Measurements from ENCODE around the gene CIAO3.

Gene CIAO3

GRCh38 chr16:775236-775796 lies 34.5 kb upstream of the CIAO3 start:
- no peak for DNase-seq (ENCODE audit: low spot score)

- no peak for DNase-seq (ENCODE audit: low spot score)
Measured at GRCh38 chr16:774086-775001, 33.5 kb upstream of the CIAO3 start.

- no peak for DNase-seq (ENCODE audit: low spot score)
Measured at GRCh38 chr16:772959-773358, 32.2 kb upstream of the CIAO3 start.

DNA sequence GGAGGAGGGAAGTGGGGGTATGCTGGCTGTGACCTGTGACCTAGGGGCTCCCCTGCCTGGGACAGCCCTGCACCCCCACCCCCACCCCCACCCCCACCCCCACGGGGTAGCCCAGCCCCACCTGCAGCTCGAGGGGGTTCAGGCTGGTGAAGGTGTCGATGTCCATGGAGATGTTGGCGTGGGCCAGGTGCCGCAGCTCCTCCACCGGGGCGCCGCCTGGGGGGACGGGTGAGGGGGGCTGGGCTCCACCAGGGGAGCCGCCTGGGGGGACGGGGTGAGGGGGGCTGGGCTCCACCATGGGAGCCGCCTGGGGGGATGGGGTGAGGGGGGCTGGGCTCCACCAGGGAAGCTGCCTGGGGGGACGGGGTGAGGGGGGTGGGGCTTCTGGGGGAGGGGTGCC lies 29.6 kb upstream of the CIAO3 start:
- DNase-seq (ENCODE audit: low spot score) = no peak

DNA sequence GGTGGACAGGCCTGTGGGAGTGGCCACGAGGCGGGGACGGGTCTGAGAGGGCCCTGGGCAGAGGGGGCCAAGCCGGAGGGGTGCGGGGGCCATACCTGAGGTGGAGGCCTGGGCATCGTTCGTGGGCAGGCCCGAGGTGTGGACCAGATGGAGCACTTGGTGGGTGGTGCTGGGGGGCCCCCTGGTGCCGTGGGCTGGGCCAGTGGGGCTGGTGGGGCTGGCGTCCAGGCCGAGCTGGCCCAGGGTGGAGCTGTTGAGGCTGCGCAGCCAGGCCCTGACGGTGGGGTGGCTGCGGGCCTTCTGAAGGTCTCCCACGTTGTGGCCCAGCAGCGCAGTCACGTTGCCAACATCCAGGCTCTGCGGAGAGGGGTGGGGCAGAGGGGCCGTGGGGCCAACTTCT lies 29.1 kb upstream of the CIAO3 start:
- DNase-seq (ENCODE audit: low spot score) = no peak

DNA sequence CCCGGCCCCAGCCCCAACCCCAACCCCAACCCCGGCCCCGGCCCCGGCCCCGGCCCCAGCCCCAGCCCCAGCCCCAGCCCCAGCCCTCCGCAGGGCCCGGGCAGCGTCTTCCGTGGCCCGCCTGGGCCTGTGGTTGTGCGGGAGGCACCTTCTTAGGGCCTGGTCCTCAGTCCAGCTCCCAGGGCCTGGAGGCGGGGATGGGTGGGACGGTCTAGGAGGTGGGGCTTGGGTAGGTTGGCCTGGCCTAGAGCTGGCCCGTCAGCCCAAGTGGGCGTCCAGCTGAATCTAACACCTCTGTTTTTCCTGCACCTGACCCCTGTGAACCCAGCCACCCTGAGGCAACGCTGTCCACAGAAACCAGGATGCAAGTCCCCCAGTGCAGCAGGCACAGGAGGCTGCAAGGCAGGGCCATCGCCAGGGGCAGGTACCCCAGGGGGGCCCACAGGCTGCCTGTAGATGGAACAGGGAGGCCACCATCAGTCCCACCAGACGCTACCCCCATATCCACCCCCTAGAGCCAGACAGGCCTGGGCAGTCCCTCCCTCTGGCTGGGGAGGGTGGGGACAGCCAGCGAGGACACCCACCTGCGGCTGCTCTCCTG lies 28.5 kb upstream of the CIAO3 start:
- no peak for DNase-seq (ENCODE audit: low spot score)

DNA sequence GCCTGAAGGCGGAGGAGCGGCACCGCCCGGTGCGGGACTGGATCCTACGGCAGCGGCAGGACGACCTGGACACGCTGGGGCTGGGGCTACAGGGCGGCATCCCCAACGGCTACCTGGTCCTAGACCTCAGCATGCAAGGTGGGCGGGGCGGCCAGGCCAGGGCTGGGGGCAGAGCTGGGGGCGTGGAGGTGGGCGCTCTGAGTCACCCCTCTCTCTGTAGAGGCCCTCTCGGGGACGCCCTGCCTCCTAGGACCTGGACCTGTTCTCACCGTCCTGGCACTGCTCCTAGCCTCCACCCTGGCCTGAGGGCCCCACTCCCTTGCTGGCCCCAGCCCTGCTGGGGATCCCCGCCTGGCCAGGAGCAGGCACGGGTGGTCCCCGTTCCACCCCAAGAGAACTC lies 27.6 kb upstream of the CIAO3 start:
- DNase-seq (ENCODE audit: low spot score) = no peak

GRCh38 chr16:767743-768235 lies 27.0 kb upstream of the CIAO3 start:
- DNase-seq (ENCODE audit: low spot score) = no peak

GRCh38 chr16:766820-767640 lies 26.2 kb upstream of the CIAO3 start:
- DNase-seq (ENCODE audit: low spot score) = no peak

- DNase-seq (ENCODE audit: low spot score) = no peak
Measured at GRCh38 chr16:766008-766819, 25.4 kb upstream of the CIAO3 start.

DNA sequence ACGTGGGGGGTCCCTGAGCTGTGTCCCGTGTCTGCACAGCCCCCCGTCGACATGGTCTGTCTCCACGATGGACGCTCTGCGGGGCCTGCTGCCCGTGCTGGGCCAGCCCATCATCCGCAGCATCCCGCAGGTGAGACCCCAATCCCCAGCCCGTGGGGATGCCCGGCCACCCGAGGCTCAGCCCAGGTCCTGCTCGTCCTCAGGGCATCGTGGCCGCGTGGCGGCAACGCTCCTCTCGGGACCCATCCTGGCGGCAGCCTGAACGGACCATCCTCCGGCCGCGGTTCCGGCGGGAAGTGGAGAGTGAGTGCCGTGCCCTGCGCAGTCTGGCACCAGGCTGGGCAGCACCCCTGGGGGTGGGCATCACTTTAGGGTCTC lies 24.7 kb upstream of the CIAO3 start:
- DNase-seq (ENCODE audit: low spot score) = no peak

- DNase-seq (ENCODE audit: low spot score) = no peak
Measured at GRCh38 chr16:764848-765487, 24.2 kb upstream of the CIAO3 start.

DNA sequence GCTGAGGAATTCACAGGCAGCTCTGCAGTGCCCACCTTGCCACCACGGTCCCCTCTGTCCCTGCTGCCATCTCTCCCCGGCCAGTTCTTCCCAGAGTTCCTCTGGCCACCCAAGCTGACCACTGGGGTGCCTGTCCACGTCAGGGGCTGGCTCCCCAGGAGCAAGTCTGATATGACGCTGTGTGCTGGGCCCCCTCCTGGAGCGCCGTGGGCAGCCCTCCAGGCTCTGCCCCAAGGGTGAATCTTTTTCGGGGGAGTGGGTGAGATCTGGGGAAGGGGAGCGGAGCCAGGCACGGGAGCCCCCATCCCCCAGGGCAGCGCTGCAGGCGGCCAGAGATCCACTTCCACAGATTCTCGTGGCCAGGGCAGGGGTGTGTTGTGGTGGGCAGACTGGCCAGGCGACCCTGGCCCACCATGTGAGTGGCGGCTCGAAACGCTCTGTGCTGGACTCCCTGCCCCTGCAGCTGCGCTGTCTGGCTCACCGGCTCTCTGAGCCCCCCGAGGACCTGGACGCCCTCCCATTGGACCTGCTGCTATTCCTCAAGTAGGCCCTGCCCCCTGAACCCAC lies 23.5 kb upstream of the CIAO3 start:
- no peak for DNase-seq (ENCODE audit: low spot score)

DNA sequence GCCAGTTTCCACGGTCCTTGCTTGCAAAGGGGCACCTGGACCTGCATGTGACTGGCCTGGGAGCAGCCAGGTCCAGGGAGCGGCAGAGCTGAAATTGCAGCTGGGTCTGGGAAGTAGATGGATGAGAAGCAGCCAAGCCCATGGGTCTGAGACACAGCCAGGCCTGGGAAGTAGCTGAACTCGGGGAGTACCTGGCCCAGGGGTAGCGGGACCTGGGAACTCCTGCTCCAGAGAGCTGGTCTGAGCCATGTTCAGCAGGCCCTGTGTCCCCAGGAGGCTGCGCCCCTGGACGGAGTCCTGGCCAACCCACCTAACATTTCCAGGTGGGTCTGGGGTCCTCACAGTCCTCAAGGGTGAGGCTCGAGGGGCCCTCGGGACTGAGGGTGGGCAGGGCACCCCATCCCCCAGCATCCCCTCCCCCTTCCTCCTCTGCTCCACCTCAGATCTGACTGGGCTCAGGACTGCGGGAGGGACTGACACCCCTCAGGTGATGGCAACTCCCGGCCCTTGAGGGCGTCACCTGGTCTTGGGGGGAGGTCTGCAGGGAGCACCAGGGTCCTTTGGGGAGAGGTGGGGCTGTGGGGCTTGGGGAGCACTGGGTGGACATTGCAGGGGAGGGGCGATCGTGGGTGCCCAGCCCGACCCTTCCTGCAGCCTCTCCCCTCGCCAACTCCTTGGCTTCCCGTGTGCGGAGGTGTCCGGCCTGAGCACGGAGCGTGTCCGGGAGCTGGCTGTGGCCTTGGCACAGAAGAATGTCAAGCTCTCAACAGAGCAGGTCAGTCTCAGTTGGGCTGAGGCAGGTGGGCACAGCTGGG lies 22.8 kb upstream of the CIAO3 start:
- no peak for DNase-seq (ENCODE audit: low spot score)

- DNase-seq (ENCODE audit: low spot score) = no peak
Measured at GRCh38 chr16:762595-763268, 21.9 kb upstream of the CIAO3 start.

- DNase-seq (ENCODE audit: low spot score) = no peak
Measured at GRCh38 chr16:761625-762513, 21.1 kb upstream of the CIAO3 start.

DNA sequence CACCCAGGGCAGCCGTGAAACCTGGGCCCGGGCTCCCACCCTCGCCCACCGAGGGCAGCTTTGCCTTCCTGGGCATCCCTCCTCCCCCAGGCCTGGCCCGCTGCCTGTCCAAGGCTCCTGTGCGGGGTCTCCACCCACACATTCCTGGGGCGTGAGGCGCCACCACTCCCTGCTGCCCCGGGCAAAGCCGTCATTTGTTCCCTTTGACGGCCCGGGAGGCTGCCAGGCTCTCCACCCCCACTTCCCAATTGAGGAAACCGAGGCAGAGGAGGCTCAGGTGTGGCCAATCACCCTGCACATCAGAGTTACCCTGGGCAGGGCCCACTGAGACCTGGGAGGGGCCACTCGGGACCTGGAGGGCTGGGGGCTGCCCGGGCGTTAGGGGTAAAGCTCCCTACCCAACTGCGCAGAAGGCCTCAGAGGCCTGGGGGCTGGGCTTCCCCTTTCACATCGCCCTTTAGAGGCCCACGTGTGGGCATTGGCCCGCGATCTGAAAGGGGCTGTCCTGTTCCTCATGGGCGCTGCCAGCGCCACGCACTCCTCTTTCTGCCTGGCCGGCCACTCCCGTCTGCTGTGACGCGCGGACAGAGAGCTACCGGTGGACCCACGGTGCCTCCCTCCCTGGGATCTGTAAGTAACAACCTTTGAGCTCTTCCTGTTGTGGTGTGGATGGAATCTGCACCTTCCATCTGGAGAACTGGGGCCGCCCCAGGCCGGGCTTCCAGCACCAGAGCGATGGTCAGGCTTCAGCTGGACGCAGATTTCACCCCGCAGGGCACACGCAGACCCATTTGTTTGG lies 19.9 kb upstream of the CIAO3 start, which contains the start of gene MSLN:
TSS of gene MSLN (plus strand) at position 190 of the 799 bp plus-strand sequence. CDS start 1,947 bp downstream, outside the sequence.
- no peak for DNase-seq (ENCODE audit: low spot score)

Data from putamen (tissue), 1 donor.